Measurements from ENCODE around the gene NLRP13. TPM values are rescaled to one million over a fixed set of nuclear protein-coding genes. Genes with fewer than 3 reads are reported as not detected.

The NLRP13 gene
- polyA plus RNA-seq, 2 of the 4 experiments (the other 2 are of a cell fraction), result not detected

GRCh38 chr19:55962186-55962585 lies 30.1 kb upstream of the NLRP13 start:
- no peak for FAIRE-seq
- no peak for TF ChIP-seq PHF8 (IDR thresholded peaks at IDR 0.05; ENCODE audit: borderline replicate concordance, low read depth)
- no peak for TF ChIP-seq PBX3 (IDR thresholded peaks at IDR 0.05)
- no peak for TF ChIP-seq CHD4 (IDR thresholded peaks at IDR 0.05; ENCODE audit: borderline replicate concordance)
- TF ChIP-seq JUN (IDR thresholded peaks at IDR 0.05), result no peak
- no peak for TF ChIP-seq HOXA7 (CRISPR knock-in tag; IDR thresholded peaks at IDR 0.05)
- TF ChIP-seq HES2 (IDR thresholded peaks at IDR 0.05), result no peak
- no peak for TF ChIP-seq HEYL (CRISPR knock-in tag; IDR thresholded peaks at IDR 0.05)
- TF ChIP-seq ZNF302 (CRISPR knock-in tag; IDR thresholded peaks at IDR 0.05), result no peak
- no peak for TF ChIP-seq ZSCAN20 (CRISPR knock-in tag; IDR thresholded peaks at IDR 0.05)
- no peak for TF ChIP-seq TFCP2L1 (CRISPR knock-in tag; IDR thresholded peaks at IDR 0.05)
- TF ChIP-seq MAZ (IDR thresholded peaks at IDR 0.05; ENCODE audit: borderline replicate concordance, low read depth, low read length), result no peak
- TF ChIP-seq EP300 (IDR thresholded peaks at IDR 0.05), result no peak
- Histone ChIP-seq H3K4me3 (no peak overlapping the region), H3K27ac (no peak overlapping the region), H3K4me2 (no peak overlapping the region), H3K4me1 (no peaks in the 10 kb centered on the region), H3K9me3 (peaks cover 16% of the 10 kb centered on the region; the same call in 2 of the 3 replicates)
- 51% methylated on average over 10 of the region's 10 CpGs for WGBS (ENCODE audit: missing lambda C conversion rate)
- POLR2A ChIA-PET, result no interaction called here
- ATAC-seq, result no peak
- no peak for DNase-seq (ENCODE audit: low read depth in 1 of 2, low spot score in 1 of 2)
- CTCF ChIA-PET, result interaction anchor here (0.7 to 0.9 kb wide), 2 partner anchors 308 to 396 kb away, joined by 3 read pairs; no protein-coding TSS in a partner anchor

GRCh38 chr19:55959996-55960675 lies 28.0 kb upstream of the NLRP13 start:
- Histone ChIP-seq H3K27ac (no peak overlapping the region), H3K4me2 (no peak overlapping the region), H3K4me3 (no peak overlapping the region), H3K9me3 (peaks cover 16% of the 10 kb centered on the region; the same call in 2 of the 3 replicates), H3K4me1 (no peaks in the 10 kb centered on the region)
- ChIA-PET POLR2A (interaction anchor here (0.6 kb wide), 1 partner anchor 15 kb away, joined by 4 read pairs; no protein-coding TSS in a partner anchor), CTCF (interaction anchor here (0.7 to 1.5 kb wide), 3 partner anchors 8 to 756 kb away, joined by 3 read pairs; no protein-coding TSS in a partner anchor)
- WGBS (ENCODE audit: missing lambda C conversion rate), result 26% methylated on average over 6 of the region's 6 CpGs
- TF ChIP-seq CHD2 (IDR thresholded peaks at IDR 0.05; ENCODE audit: low read length, partially characterized antibody) (no peak), FOSB (CRISPR knock-in tag; IDR thresholded peaks at IDR 0.05) (no peak), JUN (IDR thresholded peaks at IDR 0.05) (no peak), ZSCAN20 (CRISPR knock-in tag; IDR thresholded peaks at IDR 0.05) (no peak)
- ATAC-seq (no peak), DNase-seq (ENCODE audit: low read depth in 1 of 2, low spot score in 1 of 2) (no peak), FAIRE-seq (no peak)

GRCh38 chr19:55958356-55958755 lies 26.2 kb upstream of the NLRP13 start:
- Histone ChIP-seq H3K9me3 (peaks cover 16% of the 10 kb centered on the region; the same call in 2 of the 3 replicates), H3K4me1 (no peaks in the 10 kb centered on the region), H3K27ac (no peak overlapping the region), H3K4me2 (no peak overlapping the region), H3K4me3 (no peak overlapping the region)
- ATAC-seq (no peak), DNase-seq (ENCODE audit: low read depth in 1 of 2, low spot score in 1 of 2) (peak in 1 of 2 experiments; percentile 12), FAIRE-seq (no peak)
- WGBS (ENCODE audit: missing lambda C conversion rate), result 4% methylated on average over 4 of the region's 4 CpGs
- ChIA-PET CTCF (no interaction called here), POLR2A (no interaction called here)
- no peak for TF ChIP-seq ZFP36 (IDR thresholded peaks at IDR 0.05; ENCODE audit: borderline replicate concordance, partially characterized antibody)
- TF ChIP-seq ESRRA (IDR thresholded peaks at IDR 0.05; ENCODE audit: borderline replicate concordance, low read length), result no peak
- TF ChIP-seq MYC (IDR thresholded peaks at IDR 0.05; ENCODE audit: borderline replicate concordance, low read length), result no peak
- TF ChIP-seq JUNB (IDR thresholded peaks at IDR 0.05), result no peak
- no peak for TF ChIP-seq JUN (IDR thresholded peaks at IDR 0.05)
- TF ChIP-seq RFX5 (IDR thresholded peaks at IDR 0.05), result no peak
- no peak for TF ChIP-seq POLR2AphosphoS2 (conservative IDR thresholded peaks at IDR 0.05; ENCODE audit: low read length)
- no peak for TF ChIP-seq KDM1A (IDR thresholded peaks at IDR 0.05; ENCODE audit: low read depth)
- TF ChIP-seq ATOH8 (CRISPR knock-in tag; IDR thresholded peaks at IDR 0.05; ENCODE audit: low read depth), result no peak
- TF ChIP-seq EHMT2 (IDR thresholded peaks at IDR 0.05; ENCODE audit: low read depth), result no peak
- TF ChIP-seq NFE2L2 (conservative IDR thresholded peaks at IDR 0.05; ENCODE audit: low read length), result no peak
- no peak for TF ChIP-seq BCL3 (IDR thresholded peaks at IDR 0.05)
- TF ChIP-seq HOXB5 (CRISPR knock-in tag; IDR thresholded peaks at IDR 0.05), result no peak
- TF ChIP-seq RCOR1 (IDR thresholded peaks at IDR 0.05; ENCODE audit: low read depth, low read length), result no peak
- TF ChIP-seq CEBPB (IDR thresholded peaks at IDR 0.05), result no peak
- TF ChIP-seq HES2 (IDR thresholded peaks at IDR 0.05), result no peak
- TF ChIP-seq E2F6 (IDR thresholded peaks at IDR 0.05; ENCODE audit: borderline replicate concordance, low read depth), result no peak
- TF ChIP-seq USF2 (IDR thresholded peaks at IDR 0.05), result no peak
